NCI-H1694 (cell line): ENCODE results near the gene ANKRD55.
"Not testable (repeated sequence)": the region's sequence is repeated elsewhere in the genome, so short reads cannot be mapped to it uniquely, and the experiment has no call there.

ENCODE experiments used
- DNase-seq: peaks from one replicate; lab custom pipeline; 2025; lab: John Stamatoyannopoulos, UW

ANKRD55 gene

DNA sequence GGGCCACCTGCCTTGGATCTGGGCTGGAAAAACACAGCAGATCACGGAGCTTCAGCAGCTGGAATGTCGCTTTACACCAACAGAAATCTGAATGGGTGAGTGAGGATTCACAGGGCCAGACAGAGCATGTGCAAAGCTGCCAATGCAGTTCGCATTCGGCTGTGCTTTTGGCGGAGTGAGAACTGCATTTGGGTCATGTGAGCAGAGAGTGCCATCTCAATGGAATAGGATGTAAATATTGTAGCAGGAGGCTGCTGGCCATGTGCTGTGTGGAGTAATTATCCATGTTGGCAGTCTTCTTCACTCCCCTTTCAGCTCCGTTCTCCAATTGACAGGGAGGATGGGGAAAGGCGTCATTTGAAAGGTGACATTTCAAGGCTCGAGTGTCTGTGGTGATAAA is at the start of gene ANKRD55:
ANKRD55 (minus strand) TSS at position 101 of the 400 bp plus-strand sequence. CDS start 417 bp downstream, outside the sequence.
- peak; percentile 69 for DNase-seq

DNA sequence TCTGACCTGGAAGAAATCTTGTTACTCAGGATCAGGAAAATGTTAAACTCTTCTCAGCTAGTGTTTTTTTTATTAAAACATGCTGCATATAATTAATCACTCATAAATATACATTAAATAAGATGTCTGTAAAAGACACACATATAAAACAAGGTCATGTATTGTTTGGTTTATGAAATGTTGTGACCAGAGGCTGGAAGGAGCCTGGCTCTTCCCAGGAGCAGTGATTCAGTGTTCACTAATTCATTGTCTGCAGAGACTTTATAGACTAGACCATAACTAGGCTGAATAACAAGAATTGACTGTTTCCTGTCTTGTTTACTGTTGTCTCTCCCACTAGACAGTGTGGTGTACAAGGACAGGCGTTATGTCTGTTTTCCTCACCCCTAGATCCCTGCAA is 49.1 kb upstream of the ANKRD55 start:
- DNase-seq, result no peak

DNA sequence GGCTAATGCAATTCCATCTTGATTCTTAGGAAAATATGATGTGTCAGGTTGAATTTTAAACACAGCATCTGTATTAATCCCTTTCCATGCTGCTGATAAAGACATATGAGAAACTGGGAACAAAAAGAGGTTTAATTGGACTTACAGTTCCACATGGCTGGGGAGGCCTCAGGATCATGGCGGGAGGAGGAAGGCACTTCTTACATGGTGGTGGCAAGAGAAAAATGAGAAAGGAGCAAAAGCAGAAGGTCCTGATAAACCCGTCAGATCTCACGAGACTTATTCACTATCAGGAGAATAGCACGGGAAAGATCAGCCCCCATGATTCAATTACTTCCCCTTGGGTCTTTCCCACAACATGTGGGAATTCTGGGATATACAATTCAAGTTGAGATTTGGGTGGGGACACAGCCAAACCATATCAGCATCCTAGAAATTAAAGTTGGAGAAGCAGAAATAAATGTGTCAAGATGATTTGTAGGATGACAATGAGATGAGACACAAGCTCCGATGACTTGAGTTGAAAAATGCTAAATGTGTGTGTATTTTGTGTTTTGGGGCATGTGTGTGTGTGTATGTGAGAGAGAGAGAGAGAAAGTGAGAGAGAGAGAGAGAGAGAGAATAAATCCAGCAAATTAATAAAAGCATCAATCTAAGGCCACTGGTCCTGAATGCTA is 48.5 kb upstream of the ANKRD55 start:
- no peak for DNase-seq

DNA sequence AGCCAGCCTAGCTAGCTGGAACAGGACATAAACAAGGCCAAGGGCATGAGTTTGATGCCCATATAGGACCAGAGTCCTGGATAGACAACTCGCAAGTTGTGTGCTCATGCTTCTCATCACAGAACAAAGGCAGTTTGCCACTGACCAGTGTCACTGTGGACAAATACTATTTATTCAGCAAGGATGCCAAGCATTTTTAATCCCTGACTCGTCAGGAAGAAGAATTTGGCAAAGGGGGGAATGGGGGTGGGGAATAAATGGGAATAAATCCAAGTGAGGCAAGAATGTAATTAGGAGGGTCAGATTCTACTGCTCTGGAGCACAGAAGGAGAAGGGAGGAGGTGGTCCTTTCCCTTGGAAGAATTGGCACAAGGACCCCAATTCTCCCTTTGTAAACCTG is 46.8 kb upstream of the ANKRD55 start:
- DNase-seq, result no peak

DNA sequence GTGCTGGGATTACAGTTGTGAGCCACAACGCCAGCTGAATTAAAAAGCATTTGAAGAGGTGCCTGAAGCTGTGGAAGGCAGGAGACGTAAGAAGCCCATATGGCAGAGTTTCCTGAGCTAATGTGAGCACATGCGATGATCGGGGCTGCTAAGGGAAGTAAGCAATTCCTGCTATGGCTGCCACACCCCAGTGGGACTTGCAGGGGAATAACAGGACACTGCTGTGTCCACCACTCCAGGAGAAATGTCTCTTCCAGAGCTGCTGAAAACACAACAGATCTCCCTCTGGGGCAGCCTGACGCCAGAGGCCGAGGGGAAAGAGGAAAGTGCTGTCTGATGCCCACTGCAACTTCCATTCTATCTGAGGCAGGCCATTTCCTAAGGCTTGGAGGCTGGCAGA is 46.2 kb upstream of the ANKRD55 start:
- DNase-seq, result no peak

DNA sequence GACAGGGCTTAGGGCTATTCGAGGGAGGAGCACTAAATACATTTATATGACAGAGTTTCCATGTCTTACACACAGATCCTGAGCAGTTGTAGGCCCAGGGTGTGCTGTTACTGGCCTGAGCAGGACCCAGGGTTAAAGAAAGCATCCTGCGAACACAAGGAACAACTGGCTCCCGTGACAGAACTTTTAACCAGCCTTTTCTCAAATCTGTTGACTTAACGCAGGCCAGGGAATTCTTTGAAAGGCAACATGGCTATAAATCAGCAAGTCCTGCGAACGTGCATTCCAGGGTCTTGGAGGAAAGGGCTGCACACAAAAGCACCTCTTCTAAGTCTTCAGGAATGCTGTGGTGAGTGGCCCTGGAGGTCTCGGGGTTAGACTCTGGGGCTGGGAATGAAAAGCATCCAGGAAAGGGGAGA is 45.2 kb upstream of the ANKRD55 start:
- no peak for DNase-seq

DNA sequence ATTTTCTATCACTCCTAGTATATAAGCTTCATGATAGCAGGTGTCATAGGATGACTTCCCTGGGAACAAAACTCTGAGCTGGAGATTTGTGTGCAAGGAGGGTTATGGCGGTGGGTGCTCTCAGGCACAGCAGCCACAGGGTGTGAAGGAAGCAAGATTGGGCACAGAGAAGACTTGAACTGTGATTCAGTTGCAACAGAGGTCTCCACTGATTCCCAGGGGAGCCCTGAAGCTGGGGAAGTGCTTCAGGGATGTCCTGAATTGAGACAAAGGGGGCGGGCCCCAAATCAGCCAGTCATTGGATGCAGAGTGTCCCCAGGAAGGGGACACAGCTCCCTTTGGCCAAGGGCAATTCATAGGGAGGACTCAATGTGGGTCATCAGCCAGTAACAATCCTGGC is 44.4 kb upstream of the ANKRD55 start:
- DNase-seq, result no peak

DNA sequence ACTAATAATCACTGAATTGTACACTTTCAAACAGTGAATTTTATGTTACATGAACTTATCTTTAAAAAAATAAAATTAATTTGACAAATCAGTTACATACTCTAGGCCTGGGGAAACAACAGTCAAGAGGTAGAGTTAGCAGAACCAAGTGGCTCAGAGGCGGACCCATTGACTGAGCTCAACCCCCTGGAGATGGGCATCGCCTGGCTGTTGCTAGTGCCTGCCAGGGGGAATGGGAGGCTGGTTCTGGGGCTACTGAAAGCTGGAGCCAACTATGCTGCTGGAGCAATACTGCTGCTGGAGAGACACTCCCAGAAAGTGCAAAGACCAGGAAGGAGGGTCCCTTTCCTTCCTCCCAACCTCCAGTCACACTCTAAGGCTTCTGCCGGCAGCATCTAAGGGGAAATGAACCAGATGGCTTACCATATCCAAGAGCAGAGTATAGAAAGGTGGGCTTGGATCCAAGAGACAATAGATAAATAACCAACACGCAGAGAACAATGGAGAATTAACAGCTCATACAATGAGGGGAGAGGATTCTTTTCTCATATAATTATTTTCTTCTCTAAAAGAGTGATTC is 40.3 kb upstream of the ANKRD55 start:
- DNase-seq, result no peak

DNA sequence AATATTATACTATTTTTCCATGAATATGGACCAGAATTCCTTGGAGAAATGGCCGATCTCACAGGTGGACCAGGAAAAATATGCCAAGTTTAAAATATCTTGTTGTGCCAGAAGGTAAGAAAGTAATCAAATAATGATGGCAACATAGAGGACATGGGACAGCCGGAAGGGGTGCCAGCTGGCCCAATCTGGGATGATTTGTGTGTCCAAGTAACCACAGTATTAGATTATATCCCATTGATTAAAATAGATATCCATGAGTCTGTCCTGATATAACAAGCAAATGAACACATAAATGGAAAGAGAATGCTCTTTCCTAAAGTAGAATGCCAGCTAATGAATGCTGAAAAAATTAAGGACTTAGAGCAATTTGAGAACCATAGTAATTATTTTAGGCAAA is 39.6 kb upstream of the ANKRD55 start:
- DNase-seq, result no peak

DNA sequence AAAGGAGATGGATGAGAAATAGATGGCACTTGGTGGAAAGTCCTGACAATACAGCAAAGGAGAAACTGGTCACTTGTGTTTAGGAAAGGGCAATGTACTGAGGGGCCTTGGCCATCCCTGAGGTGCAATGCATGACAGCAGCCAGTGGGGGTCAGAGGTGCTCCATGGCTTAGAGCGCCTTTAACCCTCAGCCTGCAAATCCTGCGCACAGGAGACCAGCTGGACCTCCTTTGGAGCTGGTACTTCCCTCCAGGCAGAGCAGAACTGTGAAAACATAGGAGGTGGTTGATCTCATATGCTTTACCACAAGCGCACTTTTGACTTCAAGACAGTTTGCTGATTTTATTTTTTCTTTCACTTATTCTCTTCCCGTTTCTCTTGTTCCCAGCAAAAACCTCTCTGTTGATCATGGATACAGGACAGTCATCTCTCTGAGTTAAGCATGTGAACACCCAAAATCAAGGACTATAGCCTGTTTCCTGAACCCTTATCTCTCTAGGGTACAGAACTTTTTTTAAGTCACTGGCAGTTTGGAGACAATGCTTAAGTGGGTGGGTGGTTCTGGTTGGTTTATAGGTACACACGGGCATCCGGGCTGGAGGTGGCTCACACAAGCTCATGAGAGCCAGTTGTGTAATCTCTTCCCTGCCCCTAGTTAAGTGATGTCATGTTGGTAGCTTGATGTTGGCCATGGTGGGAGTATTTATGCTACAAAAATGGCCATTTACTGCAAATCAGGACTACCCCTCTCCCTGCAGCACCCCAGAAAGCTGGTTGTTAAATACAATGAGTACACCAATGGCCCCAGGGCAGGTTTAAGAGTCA is 37.6 kb upstream of the ANKRD55 start:
- peak; percentile 53 for DNase-seq

DNA sequence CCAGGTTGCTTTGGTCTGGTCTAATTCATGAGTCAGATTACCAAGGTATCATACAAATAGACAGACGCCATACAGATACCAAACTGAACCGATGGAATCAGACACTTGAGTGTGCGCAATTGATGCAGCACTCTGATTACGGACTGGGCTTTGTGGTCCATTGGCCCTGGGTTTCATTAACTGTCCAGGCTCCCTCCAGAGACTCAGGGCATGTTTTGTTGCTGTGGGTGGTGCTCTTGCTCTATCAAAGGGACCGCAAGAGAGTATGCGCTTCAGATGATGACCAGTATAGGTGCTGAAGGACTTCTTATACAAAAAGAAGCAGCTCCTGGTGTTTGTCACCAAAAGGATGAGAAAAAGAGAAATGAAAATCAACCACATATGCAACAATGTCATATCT is 36.9 kb upstream of the ANKRD55 start:
- DNase-seq, result no peak

DNA sequence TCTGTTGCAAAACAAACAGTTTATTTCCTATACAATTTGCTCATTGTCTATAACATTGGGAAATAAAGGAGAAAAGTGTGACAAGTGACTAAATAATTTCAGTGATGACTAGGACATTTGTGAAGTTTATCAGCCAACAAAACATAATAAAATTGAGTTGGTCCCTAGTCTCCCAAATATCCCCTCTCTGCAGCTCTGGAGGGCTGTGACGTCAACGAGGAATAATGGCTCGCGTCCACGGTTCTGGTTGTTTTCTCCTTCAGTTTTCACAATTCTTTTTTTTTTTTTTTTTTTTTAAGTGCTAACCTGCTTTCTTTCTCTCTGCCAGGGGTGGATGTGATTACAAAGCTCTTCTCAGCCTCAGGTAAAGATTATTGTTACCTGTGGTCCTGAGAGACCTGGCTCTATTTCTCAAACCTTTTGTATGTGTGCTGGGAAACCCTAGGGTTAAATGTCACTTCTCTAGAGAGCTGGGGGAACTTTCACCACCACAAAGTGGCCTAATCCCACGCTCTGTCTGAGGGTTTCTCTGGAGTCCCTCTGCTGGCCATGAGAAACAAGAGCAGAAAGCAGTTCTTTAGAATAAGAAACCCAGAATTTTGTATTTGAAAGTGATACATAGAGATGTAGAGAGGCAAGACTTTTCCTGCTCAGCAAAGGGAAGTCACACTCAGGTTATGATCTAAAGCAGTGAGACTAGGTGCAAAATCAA is 36.2 kb upstream of the ANKRD55 start:
- no peak for DNase-seq

DNA sequence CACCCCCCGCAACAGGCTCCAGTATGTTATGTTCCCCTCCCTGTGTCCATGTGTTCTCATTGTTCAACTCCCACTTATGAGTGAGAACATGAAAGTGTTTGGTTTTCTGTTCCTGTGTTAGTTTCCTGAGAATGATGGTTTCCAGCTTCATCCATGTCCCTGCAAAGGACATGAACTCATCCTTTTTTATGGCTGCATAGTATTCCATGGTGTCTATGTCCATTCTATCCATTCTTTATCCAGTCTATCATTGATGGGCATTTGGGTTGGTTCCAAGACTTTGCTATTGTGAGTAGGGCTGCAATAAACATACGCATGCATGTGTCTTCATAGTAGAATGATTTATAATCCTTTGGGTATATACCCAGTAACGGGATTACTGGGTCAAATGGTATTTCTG is 35.6 kb upstream of the ANKRD55 start:
- not testable (repeated sequence) for DNase-seq

DNA sequence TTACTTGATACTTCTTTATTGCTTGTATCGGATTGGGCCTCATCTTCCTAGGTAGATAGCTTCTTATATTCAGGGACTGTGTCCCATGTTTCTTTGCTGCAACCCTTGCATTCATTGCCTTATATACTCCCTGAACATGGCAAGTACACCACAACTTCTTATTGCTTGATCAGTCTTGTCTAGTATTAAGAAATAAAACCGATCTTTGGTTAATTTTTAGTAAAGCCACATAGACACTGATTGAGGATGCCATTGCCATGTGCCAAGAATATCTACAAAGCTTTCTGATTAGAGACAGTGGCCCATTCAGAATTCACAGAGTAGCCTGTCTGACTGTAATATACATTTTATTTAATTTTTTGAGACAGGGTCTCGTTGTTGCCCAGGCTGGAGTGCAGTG is 34.7 kb upstream of the ANKRD55 start:
- no peak for DNase-seq

DNA sequence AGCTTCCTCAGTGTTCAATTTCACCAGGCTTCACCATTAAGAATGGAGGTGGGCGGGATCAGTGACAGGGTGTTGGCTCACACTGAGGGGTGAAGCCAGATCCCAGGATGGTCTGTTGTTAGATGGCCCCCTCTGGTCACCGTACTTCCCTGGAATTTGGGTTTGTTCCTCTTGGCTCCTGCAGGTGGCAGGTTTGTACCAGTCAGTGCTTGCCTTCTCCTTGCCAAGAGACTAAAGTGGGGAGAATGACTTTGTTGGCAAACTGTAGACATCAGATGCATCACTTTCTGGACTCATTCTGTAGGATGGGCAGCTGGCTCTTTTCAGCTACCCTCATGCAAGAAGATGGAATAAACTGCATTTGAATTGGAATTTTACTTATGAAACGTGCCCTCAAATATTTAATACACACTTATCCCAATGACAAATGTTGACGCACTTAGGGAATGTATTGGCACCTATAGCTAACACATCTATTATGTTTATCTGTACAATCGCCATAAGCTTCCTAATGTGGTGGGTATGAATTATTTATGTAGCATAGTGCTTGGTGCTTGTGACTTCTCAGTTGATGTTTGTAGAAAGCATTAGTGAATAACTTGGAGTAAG is 31.4 kb upstream of the ANKRD55 start:
- peak; percentile 7 for DNase-seq

DNA sequence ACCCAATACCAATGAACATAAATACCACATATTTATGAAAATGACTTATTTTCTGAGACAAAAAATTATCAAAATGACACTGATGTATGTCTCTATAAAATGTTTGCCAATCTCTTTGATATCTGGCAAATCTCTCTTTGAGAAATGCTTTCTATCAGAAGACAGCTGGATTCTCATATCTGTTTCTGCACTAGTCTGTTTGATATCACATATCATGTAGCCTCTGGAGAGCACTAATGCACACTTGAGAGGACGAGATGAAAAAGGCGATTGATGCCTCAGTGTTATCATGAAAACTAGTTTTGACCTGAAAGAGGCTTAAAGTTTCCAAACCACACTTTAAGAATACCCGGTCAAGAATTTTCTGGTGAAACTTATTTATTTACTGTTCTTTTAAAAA is 29.1 kb upstream of the ANKRD55 start:
- no peak for DNase-seq

DNA sequence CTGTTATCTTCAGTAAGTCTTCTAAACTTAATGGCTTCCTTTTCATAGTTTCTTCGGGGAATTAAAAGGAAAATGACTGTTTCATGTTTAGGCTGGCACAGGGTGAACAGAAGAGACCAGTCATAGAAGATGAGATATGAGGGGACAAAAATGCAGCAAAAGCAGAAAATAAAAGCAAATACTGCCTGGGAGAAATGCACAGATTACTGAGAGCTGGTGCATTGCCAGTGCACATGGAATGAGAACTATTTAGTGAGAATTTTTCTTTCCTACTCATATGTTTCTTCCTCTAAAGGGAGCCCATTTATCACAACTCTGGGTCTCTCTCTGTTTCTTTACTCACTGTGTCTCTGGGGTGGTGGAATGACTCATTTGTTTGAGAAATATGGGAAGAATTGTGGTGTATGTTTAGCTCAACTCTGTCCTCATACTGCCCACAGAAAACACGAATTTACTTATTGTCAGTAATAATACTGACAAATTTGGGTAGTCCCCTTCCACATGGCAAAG is 25.9 kb upstream of the ANKRD55 start:
- DNase-seq, result no peak

DNA sequence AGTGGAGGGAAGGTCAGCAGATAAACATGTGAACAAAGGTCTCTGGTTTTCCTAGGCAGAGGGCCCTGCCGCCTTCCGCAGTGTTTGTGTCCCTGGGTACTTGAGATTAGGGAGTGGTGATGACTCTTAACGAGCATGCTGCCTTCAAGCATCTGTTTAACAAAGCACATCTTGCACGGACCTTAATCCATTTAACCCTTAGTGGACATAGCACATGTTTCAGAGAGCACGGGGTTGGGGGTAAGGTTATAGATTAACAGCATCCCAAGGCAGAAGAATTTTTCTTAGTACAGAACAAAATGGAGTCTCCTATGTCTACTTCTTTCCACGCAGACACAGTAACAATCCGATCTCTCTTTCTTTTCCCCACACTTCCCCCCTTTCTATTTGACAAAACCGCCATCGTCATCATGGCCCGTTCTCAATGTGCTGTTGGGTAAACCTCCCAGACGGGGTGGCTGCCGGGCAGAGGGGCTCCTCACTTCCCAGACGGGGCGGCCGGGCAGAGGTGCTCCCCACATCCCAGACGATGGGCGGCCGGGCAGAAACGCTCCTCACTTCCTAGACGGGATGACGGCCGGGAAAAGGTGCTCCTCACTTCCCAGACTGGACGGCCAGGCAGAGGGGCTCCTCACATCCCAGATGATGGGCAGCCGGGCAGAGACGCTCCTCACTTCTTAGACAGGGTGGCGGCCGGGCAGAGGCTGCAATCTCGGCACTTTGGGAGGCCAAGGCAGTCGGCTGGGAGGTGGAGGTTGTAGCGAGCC is 24.8 kb upstream of the ANKRD55 start:
- DNase-seq, result not testable (repeated sequence)

DNA sequence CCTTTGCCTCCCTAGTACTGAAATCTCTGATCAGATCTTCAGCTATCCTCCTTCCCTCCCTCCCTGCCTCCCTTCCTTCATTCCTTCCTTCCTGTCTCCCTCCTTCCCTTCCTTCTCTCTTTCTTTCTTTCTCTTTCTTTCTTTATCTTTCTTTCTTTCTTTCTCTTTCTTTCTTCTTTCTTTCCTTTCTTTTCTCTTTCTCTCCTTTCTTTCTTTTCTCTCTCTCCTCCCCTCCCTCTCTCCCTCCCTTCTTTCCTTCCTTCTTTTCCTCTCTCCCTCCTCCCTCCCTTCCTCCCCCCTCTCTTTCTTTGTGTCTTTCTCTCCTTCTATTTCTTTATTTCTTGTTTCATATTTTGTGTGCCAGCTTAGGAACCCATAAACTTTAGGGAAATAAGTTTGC is 23.9 kb upstream of the ANKRD55 start:
- DNase-seq, result no peak

DNA sequence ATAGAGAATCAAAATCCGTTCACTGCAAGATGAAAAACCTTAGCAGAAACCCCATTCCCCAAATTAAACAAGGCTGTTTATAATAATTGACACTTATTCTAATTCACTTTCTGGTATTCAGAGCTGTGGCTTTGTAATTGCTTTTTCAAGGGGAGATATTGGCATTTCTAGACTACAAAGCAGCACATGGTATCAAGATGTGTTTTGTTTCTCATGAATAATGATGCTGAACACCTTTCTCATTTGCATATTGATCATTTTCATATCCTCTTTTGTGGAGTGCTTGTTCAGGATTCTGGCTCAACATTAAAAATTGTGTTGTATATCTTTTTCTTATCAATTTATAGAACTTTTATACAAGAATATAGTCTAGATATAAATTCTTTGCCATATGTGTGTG is 22.4 kb upstream of the ANKRD55 start:
- DNase-seq, result no peak

DNA sequence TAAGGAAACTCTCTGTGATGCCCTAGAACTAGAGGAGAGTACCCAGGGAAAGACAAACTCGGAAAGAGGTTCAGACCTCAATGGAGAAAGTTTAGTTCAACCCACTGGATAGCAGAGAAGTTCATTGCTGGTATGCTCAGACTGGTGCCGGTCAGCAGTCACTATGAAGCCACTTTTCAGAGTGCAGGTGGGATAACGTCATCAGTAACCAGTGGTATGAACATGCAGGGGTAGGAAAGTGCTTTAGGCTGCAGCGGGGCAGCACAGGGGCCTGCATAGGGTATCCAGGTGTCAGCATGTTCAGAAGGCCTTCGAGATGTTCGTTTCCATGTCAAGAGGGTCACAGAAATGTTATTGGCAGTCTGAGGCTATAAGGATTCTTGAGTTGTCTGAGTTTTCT is 20.8 kb upstream of the ANKRD55 start:
- DNase-seq, result no peak
